Globus pallidus (tissue), 1 donor: ENCODE data around the gene RGCC.
"Not testable (repeated sequence)": the region's sequence is repeated elsewhere in the genome, so short reads cannot be mapped to it uniquely, and the experiment has no call there.

ENCODE experiments used
- DNase-seq: peaks from one replicate; pipeline ENCODE4 v3.0.0-alpha.2; 2015; ENCODE audit warnings: low spot score

Gene RGCC

DNA sequence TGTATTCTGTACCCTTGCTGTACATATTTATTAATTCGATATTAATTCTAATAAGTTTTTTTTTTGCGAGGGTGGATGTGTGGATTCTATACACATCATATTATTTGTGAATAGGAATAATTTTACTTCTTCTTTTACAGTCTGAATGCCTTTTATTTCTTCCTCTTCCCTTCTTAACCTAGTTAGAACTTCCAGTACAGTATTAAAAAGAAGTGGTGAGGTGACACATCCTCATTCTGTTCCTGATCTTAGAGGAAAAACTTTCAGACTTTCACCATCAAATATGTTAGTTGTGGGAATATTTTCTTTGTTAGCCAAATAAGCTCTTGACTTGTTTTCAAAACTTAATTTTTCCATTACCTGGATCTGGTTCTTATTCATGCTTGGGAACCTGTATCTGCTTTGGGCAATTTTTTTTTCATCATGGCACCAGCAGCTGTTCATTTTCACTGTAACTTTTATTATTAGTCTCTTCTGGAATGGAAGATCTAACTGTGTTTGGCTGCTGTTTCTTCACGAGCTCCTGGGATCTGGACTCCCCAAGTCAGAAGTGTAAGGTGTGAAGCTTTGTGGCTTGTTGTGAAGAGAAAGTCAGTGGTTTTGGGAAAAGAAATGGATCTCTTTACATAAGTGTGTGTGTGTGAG lies 33.1 kb downstream of the RGCC start:
- no peak for DNase-seq

DNA sequence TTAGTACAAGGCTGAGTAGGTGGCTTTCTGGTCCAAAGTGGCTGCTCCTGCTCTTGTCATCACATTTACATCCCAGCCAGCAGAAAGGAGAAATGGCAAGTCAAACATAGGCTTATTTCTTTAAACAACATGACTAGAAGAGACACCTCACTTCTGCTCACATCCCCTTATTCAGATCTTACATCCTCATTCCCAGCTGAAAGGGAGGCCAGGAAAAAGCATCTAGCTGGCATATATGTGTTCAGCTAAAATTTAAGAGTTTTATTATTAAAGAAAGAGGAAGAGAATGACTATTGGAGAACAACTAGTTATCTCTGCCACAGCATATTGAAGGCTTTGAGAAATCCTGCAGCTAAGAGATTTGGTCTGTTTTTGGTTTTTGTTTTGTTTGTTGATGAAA lies 34.1 kb downstream of the RGCC start:
- DNase-seq = no peak

DNA sequence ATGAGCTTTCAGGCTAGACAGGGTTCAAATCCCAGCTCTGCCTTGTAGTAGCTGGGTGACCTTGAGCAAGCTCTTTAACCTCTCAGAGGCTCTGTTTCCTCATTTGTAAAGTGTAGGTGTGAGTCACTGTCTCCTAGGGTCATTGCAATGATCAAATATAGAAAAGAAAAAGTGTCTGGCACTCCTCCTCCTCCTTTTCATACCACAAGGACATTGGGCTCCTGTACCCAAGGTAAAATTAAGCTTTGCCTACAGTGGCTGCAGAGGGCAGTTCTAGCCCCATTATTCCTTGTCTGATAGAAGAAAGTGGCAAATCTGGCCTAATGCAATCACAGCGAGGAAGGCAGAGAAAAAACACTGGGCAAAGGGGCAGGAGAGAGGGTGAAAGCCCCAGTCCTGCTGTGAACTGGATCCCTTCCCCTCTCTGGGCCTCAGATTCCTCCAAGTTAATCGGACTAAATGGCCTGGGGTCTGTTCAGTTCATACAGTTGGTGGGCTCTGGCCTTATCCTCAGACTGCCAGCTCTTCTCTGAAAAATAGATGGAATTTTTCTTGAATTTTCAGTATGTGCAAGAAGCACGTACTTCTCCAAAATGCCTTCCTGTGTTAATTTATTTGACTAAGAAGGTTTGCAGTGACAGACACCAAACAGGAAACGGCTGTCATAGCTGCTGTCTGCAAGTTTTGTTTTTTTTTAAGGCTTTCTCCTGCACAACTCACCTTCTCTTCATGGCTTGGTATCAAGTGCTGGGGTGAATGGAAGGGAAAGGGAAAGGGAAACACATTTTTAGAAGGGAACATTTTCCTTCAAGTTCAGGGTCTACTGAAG lies 35.3 kb downstream of the RGCC start:
- no peak for DNase-seq

DNA sequence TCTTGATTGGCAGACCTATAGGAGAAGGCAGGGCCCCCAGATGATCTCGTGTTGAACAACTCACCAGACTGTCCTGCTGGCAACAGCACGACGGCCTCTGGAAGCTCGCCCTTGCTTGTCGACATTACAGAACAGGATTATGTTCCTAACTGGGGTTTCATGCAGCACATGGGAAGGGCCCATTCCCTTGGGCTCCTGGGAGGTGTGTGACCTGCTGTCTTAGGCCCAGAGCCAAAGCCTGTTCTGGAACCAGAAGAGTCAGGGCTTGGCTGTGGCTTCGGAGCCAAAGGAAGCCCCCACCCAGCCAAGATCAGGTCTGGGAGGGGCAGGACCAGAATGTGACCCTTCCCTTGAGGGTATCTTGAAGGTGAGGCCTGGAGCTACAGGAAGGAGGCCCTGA lies 36.9 kb downstream of the RGCC start:
- no peak for DNase-seq

DNA sequence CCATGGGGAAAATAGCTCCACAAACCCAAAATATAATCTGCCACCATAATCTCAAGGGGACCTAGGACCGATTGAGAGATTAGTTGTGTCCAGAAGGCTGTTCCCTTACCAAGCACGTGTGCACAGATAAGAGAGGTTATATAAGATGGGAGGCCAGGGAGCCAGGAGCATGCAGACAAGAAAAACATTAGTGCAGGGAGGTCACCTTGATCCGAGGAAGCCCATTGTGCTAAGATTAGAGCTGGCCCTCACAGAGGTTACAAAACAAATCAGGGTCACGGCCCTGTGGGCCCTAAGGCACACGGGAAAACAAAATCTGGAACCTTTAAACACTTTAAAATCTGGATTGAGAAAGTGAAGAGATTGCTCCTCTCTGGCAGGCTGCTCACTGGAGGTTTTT lies 37.7 kb downstream of the RGCC start:
- DNase-seq = no peak

DNA sequence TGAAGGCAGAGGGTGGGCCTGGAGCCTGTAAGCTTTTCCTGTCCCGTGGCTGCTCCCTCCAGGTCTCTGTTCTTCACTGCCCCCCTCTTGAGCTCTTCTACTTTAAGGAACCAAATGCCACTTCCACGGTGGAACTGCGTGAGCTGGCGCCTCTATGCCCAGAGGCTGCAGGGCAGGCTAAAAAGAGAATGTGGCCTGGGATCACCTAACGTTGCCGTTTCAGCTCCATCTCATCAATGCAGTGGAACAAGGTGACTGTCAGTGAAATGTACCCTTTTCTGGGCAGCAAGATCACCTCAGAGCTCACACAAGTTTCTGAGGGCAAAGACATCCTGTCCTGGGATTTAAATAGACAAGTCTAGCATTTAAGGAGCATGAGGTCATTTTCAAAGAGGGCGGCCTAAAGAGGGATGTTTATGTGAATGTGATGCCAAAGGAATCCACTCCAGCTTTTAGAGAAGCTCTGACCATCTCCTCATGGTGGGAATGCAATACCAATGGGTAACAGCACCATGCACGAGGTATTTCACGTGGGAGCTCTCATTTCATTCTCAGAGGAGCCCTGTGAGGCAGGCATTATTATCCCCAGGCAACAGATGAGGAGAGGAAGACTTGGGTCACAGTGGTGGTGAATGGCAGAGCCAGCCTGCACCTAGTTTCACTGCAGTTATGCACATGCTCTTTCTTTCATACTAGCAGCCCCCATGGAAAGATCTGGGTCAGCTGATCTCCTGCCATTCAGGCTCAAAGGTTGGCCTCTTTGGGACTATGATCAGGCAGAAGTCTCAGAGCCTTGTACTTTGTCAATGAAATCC lies 39.3 kb downstream of the RGCC start:
- no peak for DNase-seq

DNA sequence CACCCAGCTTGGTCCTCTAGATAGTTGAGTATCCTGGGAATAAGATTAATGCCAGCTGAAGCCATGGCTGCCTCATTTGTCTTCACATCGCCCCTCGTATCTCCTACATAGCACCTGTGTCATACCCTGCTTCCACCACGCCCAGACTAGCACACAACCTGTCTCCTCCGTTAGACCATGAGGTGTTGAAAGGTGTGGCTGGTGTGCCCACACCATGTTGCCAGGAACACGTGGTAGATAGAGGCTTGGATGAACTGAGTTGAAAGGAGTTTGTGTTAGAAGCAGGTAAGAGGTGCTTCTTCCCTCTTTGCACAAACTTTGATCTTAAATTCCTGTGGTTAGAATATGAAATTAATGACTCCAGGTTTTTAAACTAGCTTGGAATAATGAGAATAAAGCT lies 40.1 kb downstream of the RGCC start:
- no peak for DNase-seq

DNA sequence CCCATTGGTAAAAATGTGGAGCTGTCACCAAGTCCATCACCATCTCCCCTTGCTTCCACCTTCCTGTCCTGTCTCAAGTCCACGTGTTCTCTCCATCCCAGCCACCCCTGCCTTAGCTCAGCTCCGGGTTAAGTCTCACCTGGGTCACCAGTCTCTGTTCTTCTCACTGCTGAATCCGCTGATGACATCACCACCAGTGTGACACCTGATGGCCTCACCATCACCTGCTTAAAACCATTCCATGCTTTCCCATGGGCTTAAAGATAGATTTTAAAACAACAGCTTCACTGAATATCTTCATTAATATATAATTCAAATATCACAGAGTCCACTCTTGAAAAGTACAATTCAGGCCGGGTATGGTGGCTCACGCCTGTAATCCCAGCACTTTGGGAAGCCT lies 42.1 kb downstream of the RGCC start:
- DNase-seq = no peak

DNA sequence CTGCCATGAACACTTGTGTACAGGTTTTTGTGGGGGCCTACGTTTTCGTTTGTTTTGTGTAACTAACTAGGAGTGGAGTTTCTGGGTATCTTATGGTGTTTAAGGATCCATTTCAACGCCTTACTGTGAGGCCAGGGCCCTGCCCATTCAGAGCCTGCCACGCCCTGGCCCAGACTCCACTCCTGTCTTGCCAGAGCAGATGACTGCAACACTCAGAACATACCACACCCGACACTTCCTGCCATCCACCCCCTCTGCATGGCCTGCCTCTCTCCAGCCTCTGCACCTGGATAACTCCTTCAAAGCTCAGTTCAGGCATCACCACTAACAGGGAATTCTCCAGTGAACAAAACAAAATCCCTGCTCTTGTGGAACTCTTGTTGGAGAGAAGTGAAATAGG lies 43.2 kb downstream of the RGCC start:
- DNase-seq = no peak

DNA sequence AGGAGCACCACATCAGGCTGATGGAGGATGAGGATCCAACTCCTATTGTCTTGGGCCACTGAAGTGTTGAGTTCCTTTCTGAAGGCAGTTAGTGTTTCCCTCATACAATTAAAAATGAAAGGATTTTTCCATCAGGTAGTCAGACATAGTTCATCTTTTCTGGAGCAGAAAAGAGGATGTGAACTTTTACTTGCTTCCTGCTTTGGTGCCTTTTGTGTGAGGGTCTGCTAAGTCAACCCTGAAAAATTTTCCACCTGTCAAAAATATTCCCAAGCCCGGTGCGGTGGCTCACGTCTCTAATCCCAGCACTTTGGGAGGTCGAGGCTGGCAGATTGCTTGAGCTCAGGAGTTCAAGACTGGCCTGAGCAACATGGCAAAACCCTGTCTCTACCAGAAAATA lies 43.9 kb downstream of the RGCC start:
- no peak for DNase-seq

DNA sequence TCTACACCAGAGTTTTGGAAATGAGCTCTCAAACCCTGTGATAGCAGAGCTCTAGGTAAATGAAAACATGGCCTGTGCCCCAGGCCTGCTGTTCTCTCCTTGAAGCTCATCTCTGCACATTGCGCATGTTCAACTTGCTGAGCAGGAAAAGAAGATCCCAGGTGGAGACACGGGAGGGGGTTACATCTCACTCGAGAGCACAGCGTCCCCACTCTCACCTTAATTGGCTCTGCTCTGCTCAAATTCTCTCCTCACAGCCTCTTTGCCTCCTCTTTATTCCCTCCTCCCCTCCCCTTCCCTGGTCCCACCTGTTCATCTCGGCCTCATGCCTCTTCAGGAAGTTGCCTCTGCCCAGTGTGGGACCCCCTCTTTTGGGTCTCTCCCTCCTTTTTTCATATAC lies 44.7 kb downstream of the RGCC start:
- no peak for DNase-seq

DNA sequence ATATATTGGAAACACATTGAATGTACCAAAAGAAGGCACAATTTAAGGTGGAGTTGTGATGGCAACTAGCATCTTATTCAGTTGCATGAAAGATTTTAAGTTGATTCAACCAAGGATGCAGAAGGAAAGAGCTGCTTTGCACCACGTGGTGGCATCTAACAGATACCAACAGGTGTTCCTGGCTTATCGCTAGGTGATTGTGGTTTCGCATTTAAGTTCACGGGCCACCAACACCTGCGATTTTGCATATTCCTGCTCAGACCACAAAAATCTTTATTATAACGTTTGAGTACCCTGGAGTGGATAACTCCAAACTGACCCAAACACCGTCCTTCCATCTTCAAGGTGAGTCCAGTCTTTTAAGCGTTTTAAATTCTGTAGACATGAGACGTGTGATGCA lies 45.3 kb downstream of the RGCC start:
- DNase-seq = no peak

DNA sequence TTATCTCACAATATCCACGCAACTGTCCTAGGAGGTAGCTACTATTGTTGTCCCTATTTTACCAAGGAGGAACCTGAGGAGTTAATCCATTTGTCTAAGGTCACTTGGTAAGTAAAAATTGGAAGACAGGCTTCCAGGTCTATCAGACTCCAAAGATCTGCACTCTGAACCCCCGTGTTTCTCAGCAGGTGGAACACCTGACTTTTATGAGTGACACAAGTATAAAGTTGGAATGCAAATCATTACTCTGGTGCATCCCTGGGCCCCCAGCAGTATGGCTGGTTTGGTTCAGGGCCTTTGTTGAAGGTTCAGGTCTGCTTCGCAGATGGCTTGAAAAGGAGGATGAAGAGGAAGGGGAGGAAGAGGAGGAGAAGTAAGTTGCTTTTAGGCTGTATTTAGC lies 46.0 kb downstream of the RGCC start:
- DNase-seq = no peak

DNA sequence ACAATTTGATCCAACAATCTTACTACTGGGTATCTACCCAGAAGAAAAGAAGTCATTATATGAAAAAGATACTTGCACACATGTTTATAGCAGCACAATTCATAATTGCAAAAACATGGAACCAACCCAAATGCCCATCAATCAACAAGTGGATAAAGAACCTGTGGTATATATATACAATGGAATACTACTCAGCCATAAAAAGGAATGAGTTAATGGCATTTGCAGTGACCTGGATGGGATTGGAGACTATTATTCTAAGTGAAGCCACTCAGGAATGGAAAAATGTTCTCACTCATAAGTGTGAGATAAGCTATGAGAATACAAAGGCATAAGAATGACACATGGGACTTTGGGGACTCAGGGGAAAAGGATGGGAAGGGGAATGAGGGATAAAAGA lies 47.3 kb downstream of the RGCC start:
- not testable (repeated sequence) for DNase-seq

DNA sequence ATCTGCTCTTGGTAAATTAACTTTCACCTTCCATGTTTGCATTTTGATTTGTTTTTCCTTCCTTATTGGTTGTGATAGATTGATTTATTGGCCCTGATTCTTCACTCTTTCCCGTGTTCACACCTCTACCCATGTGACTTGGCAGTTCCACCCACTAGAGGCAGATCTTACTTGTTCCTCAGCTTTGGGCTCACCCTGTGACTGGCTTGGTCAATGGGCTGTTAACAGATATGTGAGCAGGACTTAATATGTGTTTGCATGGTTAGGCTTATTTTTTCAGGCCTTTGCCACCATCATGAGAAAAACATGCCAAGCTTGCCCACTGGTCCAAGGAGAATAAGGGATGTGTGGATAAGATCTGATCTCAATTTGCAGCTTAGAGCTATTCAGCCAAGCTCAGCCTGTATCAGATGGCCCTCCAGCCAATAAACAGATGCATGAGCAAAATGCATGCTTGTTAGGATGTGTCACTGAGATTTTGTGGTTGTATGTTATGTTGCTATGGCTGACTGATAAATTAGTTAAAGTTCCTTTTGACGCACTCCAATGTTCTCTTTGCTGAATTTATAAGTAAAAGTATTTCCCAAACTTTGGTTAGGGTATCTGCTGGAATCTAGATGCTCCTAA lies 48.0 kb downstream of the RGCC start:
- no peak for DNase-seq

DNA sequence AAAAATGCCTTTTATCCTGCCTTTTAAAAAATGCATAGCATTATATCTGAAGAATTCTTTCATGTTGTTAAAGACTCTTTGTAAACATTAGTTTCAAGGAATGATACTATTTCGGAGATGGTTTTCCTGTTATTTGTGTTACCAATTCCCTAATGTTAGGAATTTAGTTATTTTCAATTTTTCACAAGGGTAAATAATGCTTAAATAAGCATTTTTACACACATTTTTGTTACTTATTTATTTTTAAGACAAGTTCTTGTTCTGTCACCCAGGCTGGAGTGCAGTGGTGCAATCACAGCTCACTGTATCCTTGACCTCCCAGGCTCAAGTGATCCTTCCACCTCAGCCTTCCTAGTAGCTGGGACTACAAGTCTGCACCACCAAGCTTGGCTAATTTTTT lies 49.0 kb downstream of the RGCC start:
- no peak for DNase-seq

DNA sequence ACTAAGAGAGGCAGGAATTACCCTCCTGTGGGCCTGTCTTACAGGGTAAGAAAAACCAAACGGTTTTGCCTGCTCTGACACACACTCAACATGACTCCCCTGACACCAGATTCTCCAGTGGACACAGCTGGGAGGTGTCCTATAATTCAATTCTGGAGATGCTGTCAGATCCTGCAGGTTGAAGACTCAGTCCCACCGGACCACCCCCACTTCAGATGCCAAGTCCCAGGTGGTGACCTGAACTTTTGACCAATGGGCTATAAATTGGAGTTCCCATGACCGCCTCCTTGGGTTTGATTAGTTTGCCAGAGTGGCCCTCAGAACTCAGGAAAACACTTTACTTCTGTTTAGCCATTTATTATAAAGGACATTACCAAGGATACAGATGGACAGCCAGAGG lies 52.6 kb downstream of the RGCC start:
- no peak for DNase-seq

DNA sequence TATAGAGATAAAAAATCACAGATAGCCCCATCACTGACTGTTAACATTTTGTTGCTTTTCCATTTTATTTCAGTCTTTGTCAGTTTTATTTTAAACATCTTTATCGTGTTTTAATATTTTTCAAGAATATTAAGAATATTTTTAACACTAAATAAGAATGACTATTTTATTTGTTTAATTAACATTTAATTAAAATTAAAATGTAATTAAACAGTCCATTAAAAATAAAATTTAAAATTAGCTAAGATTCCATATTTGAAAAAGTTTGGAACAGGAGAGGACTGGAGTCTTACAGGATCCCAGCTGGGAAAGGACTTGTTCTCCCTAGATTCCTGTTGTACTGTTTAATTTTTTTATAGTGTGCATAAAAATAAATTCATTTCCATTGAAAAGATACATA lies 54.5 kb downstream of the RGCC start:
- no peak for DNase-seq

DNA sequence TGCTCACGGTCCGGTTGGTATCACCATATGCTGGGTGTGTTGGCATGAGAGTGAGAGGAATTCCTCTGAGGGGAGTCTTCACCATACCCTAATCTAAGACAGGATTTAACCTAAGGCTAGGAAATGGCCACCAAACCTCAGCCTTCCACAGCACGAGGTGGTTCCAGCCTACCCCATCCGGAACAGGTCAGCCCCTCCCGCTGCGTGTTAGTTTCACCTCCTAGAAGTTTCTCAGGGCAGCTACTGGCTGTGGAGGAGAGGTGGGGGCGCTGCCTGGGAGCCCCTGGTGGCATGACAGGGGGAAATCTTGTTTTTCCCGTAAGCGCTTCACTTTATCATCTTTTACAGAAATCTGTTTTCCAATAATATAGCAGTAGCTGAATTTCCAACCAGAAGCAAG lies 55.1 kb downstream of the RGCC start:
- no peak for DNase-seq

DNA sequence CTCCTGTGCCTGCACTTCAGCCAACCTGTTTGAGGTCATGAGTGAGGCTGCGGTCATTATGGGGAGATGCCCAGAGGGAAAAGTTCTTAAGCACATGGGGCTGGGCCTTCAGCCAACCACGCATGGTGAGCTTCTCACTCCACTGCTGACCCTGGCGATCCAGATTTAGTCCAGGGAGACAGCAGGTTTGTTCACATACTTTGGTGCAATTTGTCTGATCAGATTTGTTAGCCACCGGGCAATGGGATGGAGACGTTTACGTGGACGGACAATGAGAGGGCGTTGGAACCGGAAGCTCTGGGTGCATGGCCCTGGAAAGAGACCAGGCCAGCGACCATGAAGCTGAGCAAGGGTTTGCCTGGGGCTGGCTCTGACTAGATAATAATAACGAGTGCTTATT lies 56.2 kb downstream of the RGCC start:
- DNase-seq = no peak

DNA sequence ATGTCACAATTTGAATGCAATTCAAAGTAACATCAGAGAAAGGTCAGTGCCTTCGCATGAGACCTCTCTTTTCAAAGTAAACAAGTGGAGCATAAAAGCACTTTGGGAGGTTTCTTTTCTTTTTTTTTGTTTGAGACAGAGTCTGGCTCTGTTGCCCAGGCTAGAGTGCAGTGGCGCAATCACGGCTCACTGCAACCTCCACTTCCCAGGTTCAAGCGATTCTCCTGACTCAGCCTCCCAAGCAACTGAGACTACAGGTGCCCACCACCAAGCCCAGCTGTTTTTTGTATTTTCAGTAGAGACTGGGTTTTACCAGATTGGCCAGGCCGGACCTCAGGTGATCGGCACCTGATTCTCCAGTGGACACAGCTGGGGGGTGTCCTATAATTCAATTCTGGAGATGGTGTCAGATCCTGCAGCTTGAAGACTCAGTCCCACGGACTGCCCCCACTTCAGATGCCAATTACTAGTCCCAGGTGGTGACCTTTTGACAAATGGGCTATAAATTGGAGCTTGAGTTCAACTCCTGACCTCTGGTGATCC lies 57.6 kb downstream of the RGCC start:
- DNase-seq = no peak

DNA sequence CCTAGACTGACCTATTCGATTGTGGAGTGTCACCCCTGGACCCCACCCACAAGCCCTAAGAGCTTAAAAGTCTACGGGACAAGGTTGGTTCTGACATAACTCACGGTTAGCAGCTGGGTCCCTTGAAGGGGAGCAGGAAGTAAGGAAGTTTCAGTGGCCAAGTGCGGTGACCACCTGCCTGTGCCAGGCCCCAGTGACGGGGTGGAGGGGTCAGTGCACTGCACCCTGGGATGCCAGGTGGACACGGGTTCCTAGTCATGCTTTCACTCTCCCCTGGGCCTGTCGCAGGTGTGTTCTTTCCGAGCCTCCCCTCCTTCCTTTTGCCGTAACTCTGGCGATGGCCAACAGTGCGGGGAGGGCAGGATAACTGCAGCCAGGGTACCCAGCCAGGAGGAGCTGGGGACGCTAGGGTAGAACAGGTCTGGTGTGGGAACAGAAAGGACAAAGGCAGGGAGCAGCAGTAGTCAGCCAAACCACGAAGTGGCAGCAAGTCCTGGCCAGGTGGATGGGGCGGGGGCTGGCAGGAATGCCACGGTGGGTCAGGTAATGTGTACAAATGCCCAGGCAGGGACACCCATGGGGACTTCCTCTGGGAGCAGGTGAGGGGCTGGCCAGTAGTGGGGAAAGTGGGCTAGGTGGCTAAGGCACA lies 58.3 kb downstream of the RGCC start:
- no peak for DNase-seq
